ENCODE measurements around the gene SPA17. TPM values are rescaled to one million over a fixed set of nuclear protein-coding genes. Genes with fewer than 3 reads are reported as not detected.

SPA17 gene
- polyA plus RNA-seq, 1 donor from 2014 or later: 19.1 TPM

GRCh38 chr11:124670732-124671131 is 3.0 kb upstream of the SPA17 start:
- Histone ChIP-seq H3K4me2 (ENCODE audit: low read length) (no peak overlapping the region), H3K79me2 (replicated peaks; ENCODE audit: insufficient read depth, low read length) (no peaks in the 10 kb centered on the region), H4K20me1 (ENCODE audit: insufficient read depth) (no peaks in the 10 kb centered on the region), H2AFZ (ENCODE audit: low read depth, low read length) (no peak overlapping the region), H3K4me3 (ENCODE audit: low read length) (no peak overlapping the region), H3K9ac (ENCODE audit: low read length) (no peak overlapping the region), H3K27me3 (ENCODE audit: insufficient read depth, low read depth, low read length) (peaks cover 21% of the 10 kb centered on the region), H3K9me2 (ENCODE audit: insufficient read depth, low read length) (no peaks in the 10 kb centered on the region), H3K27ac (ENCODE audit: low read length) (no peak overlapping the region), H3K36me3 (ENCODE audit: insufficient read depth, low read length) (no peaks in the 10 kb centered on the region), H3K9me3 (ENCODE audit: low read length) (no peaks in the 10 kb centered on the region), H3F3A (ENCODE audit: insufficient read depth, low read length, poor library complexity, severe bottlenecking) (no peaks in the 10 kb centered on the region)
- TF ChIP-seq REST (IDR thresholded peaks at IDR 0.05; ENCODE audit: borderline replicate concordance): no peak
- TF ChIP-seq EP300 (conservative IDR thresholded peaks at IDR 0.05; ENCODE audit: poor library complexity, severe bottlenecking): no peak
- TF ChIP-seq POLR2AphosphoS5 (IDR thresholded peaks at IDR 0.05): no peak
- no peak for TF ChIP-seq SMC3 (conservative IDR thresholded peaks at IDR 0.05; ENCODE audit: poor library complexity)
- TF ChIP-seq MXI1 (conservative IDR thresholded peaks at IDR 0.05; ENCODE audit: poor library complexity, severe bottlenecking): no peak
- no peak for TF ChIP-seq CTCF (IDR thresholded peaks at IDR 0.05; ENCODE audit: poor library complexity, severe bottlenecking)
- TF ChIP-seq TAF1 (IDR thresholded peaks at IDR 0.05; ENCODE audit: low read depth): no peak
- no peak for TF ChIP-seq EZH2 (IDR thresholded peaks at IDR 0.05; ENCODE audit: borderline replicate concordance, insufficient read depth, low read length, poor library complexity, severe bottlenecking)
- no peak for TF ChIP-seq RAD21 (conservative IDR thresholded peaks at IDR 0.05)

- H3K27ac ChIP-seq (ENCODE audit: low read length): no peak overlapping the region
- H3K27me3 ChIP-seq (ENCODE audit: insufficient read depth, low read depth, low read length): peaks cover 21% of the 10 kb centered on the region
- no peaks in the 10 kb centered on the region for H4K20me1 ChIP-seq (ENCODE audit: insufficient read depth)
- no peaks in the 10 kb centered on the region for H3K9me3 ChIP-seq (ENCODE audit: low read length)
- H3K36me3 ChIP-seq (ENCODE audit: insufficient read depth, low read length): no peaks in the 10 kb centered on the region
- TF ChIP-seq EZH2 (IDR thresholded peaks at IDR 0.05; ENCODE audit: borderline replicate concordance, insufficient read depth, low read length, poor library complexity, severe bottlenecking) (no peak), MXI1 (conservative IDR thresholded peaks at IDR 0.05; ENCODE audit: poor library complexity, severe bottlenecking) (no peak), SMC3 (conservative IDR thresholded peaks at IDR 0.05; ENCODE audit: poor library complexity) (no peak), REST (IDR thresholded peaks at IDR 0.05; ENCODE audit: borderline replicate concordance) (no peak), RAD21 (conservative IDR thresholded peaks at IDR 0.05) (no peak), TAF1 (IDR thresholded peaks at IDR 0.05; ENCODE audit: low read depth) (no peak), CTCF (IDR thresholded peaks at IDR 0.05; ENCODE audit: poor library complexity, severe bottlenecking) (no peak), EP300 (conservative IDR thresholded peaks at IDR 0.05; ENCODE audit: poor library complexity, severe bottlenecking) (no peak), POLR2AphosphoS5 (IDR thresholded peaks at IDR 0.05) (no peak)
- H3K4me2 ChIP-seq (ENCODE audit: low read length): peak overlapping the region; percentile 38
- no peaks in the 10 kb centered on the region for H3K79me2 ChIP-seq (replicated peaks; ENCODE audit: insufficient read depth, low read length)
- H3F3A ChIP-seq (ENCODE audit: insufficient read depth, low read length, poor library complexity, severe bottlenecking): no peaks in the 10 kb centered on the region
- no peaks in the 10 kb centered on the region for H3K9me2 ChIP-seq (ENCODE audit: insufficient read depth, low read length)
- H3K4me3 ChIP-seq (ENCODE audit: low read length): peak overlapping the region; percentile 69
- no peak overlapping the region for H2AFZ ChIP-seq (ENCODE audit: low read depth, low read length)
- no peak overlapping the region for H3K9ac ChIP-seq (ENCODE audit: low read length)
Observed at GRCh38 chr11:124672536-124673215, 1.0 kb upstream of the SPA17 start.
